HepG2 (cell line): ENCODE data around the gene RASSF4. TPM values are rescaled to one million over a fixed set of nuclear protein-coding genes. Genes with fewer than 3 reads are reported as not detected.

Experiments
- ATAC-seq: fragments of 200-7000 bp; cut with Tn5 transposase; 3 replicates; pipeline ENCODE4 v1.9.1; 2020; ENCODE audit warnings: mild to moderate bottlenecking, moderate library complexity
- BruUV-seq: library from RNA; stranded (reverse); fragments of 400-500 nt; replicated peaks from 2 replicates; lab custom pipeline; 2021; lab: Mats Ljungman, UMichigan
- CTCF ChIA-PET: fragments of 300-600 bp; formaldehyde crosslinking; extraction: SDS; loops from one replicate; lab custom pipeline; 2021; ENCODE audit warnings: low total read pairs, inconsistent platforms, low intra/inter-chr PET ratio; lab: Yijun Ruan, JAX
- POLR2A ChIA-PET: fragments of 350-600 bp; sonication (Branson Sonifier 250); formaldehyde crosslinking; loops from one replicate; lab custom pipeline; 2020; ENCODE audit warnings: antibody characterized with exemption, inconsistent platforms; lab: Yijun Ruan, JAX
- DNase-seq: peaks from one replicate; pipeline ENCODE4 v3.0.0-alpha.2; 2015; ENCODE audit warnings: low spot score
- FAIRE-seq: peaks from 3 replicates; lab custom pipeline; 2011; peaks lifted over from hg19 to GRCh38; lab: Jason Lieb, UNC
- H2AFZ ChIP-seq: one replicate; pipeline ENCODE4 v1.6.1; 2011; ENCODE audit warnings: low read length, inconsistent platforms
- H3K27ac ChIP-seq: fragments of 300-600 bp; 3 replicates; pipeline ENCODE4 v1.8.0; 2011; ENCODE audit warnings: mixed run types, mild to moderate bottlenecking, mixed read lengths, low read length, inconsistent platforms; ENCODE audit not compliant: insufficient read depth; ENCODE audit errors: extremely low read length
- H3K27me3 ChIP-seq, 2 experiments: fragments of 200-600 bp in 1 of 2; 2 replicates in 1 of 2; 3 replicates in 1 of 2; pipeline versions ENCODE4 v1.6.0 to v1.8.0; 2011; ENCODE audit warnings: low read length in 2 of 2, mild to moderate bottlenecking in 2 of 2, moderate library complexity in 2 of 2, inconsistent platforms in 1 of 2; ENCODE audit not compliant: insufficient read depth in 2 of 2, control insufficient read depth in 1 of 2
- H3K36me3 ChIP-seq, 2 experiments: fragments of 200-600 bp in 1 of 2; replicated peaks in 1 of 2; 2 replicates in 1 of 2; 3 replicates in 1 of 2; pipeline versions ENCODE4 v1.5.1 to v1.8.0; 2011; ENCODE audit warnings: low read length in 2 of 2, inconsistent platforms in 1 of 2; ENCODE audit not compliant: insufficient read depth in 2 of 2, control insufficient read depth in 1 of 2
- H3K4me1 ChIP-seq: 2 replicates; pipeline ENCODE4 v1.5.1; 2012; ENCODE audit warnings: low read length, inconsistent platforms; ENCODE audit not compliant: insufficient read depth
- H3K4me2 ChIP-seq: 2 replicates; pipeline ENCODE4 v1.6.0; 2011; ENCODE audit warnings: low read depth, low read length, inconsistent platforms
- H3K4me3 ChIP-seq, 3 experiments: fragments of 200-600 bp in 1 of 3; sonication (generic), shearing (Covaris generic) in 1 of 3; replicated peaks in 1 of 3; 2 replicates each; pipeline ENCODE4 v1.5.1; 2011 to 2016; ENCODE audit warnings: low read length in 3 of 3, inconsistent platforms in 2 of 3, low read depth in 2 of 3, mild to moderate bottlenecking in 2 of 3, control low read depth in 1 of 3, mixed read lengths in 1 of 3; ENCODE audit not compliant: insufficient read depth in 1 of 3
- H3K79me2 ChIP-seq: one replicate; pipeline ENCODE4 v1.6.1; 2011; ENCODE audit warnings: low read length, inconsistent platforms; ENCODE audit not compliant: insufficient read depth
- H3K9ac ChIP-seq: 2 replicates; pipeline ENCODE4 v1.6.0; 2011; ENCODE audit warnings: mild to moderate bottlenecking, low read depth, low read length, inconsistent platforms; ENCODE audit not compliant: insufficient read depth
- H3K9me3 ChIP-seq: 2 replicates; pipeline ENCODE4 v1.5.1; 2012; ENCODE audit warnings: mild to moderate bottlenecking, low read length
- H4K20me1 ChIP-seq: 2 replicates; pipeline ENCODE4 v1.6.0; 2011; ENCODE audit warnings: inconsistent platforms, mild to moderate bottlenecking, low read length, moderate library complexity; ENCODE audit not compliant: insufficient read depth
- AGO2 ChIP-seq: fragments of 200-400 bp; formaldehyde crosslinking; optimal IDR thresholded peaks from 2 replicates; pipeline ENCODE3; 2017; ENCODE audit warnings: mild to moderate bottlenecking, low read depth, low read length, moderate library complexity
- RBM22 ChIP-seq: fragments of 200-400 bp; formaldehyde crosslinking; optimal IDR thresholded peaks from 2 replicates; pipeline ENCODE3; 2017; ENCODE audit warnings: mild to moderate bottlenecking, low read length, moderate library complexity
- WGBS: methylation state at CpG from one replicate; pipeline ENCODE4 v1.1.6; 2017; ENCODE audit warnings: low lambda C conversion rate; 5-methylcytosine and 5-hydroxymethylcytosine counted together
- in situ Hi-C: cut with HindIII; loops from 2 replicates; pipeline ENCODE4 v1.10.0; 2017; ENCODE audit warnings: low pct_unique_long_range_greater_than_20kb; ENCODE audit not compliant: extremely low pct_ligation_motif_present
- intact Hi-C: fragments of 100-400 bp; cut with micrococcal nuclease; formaldehyde crosslinking; loops from one replicate; pipeline ENCODE4 v1.10.0; 2022; ENCODE audit not compliant: unreplicated experiment
- polyA plus RNA-seq, 8 experiments: library from polyadenylated mRNA; depleted of rRNA in 3 of 8; stranded (reverse) in 7 of 8; unstranded in 1 of 8; fragments of >200 nt; fragmentation: Illumina TruSeq in 4 of 8; extraction: Trizol in 4 of 8; gene quantifications; 2 replicates each; pipeline versions ENCODE4 v1.2.1 to v1.2.3, GENCODE V29; 2011 to 2016; ENCODE audit warnings: low read depth in 4 of 8, missing spikeins in 1 of 8, mixed read lengths in 1 of 8; ENCODE audit not compliant: insufficient read depth in 1 of 8
- total RNA-seq, 5 experiments: library from RNA; depleted of rRNA; stranded (reverse); fragments of >200 nt; fragmentation: Illumina TruSeq; extraction: Trizol; gene quantifications; 2 replicates each; pipeline ENCODE4 v1.2.3, GENCODE V29; 2016; ENCODE audit warnings: low read depth in 1 of 5
- TF ChIP-seq, protein P1 (sequence below): sonication (generic); formaldehyde crosslinking; IDR thresholded peaks from 2 replicates; pipeline ENCODE4 v1.5.1; 2020; ENCODE audit warnings: mild to moderate bottlenecking, missing genetic modification reagents, moderate library complexity

Gene RASSF4
- total and polyA plus RNA-seq, 2 of the 13 experiments (the other 11 are each of a cell fraction or from before 2014, with no cell fraction given), result 34.0 to 51.7 TPM

DNA sequence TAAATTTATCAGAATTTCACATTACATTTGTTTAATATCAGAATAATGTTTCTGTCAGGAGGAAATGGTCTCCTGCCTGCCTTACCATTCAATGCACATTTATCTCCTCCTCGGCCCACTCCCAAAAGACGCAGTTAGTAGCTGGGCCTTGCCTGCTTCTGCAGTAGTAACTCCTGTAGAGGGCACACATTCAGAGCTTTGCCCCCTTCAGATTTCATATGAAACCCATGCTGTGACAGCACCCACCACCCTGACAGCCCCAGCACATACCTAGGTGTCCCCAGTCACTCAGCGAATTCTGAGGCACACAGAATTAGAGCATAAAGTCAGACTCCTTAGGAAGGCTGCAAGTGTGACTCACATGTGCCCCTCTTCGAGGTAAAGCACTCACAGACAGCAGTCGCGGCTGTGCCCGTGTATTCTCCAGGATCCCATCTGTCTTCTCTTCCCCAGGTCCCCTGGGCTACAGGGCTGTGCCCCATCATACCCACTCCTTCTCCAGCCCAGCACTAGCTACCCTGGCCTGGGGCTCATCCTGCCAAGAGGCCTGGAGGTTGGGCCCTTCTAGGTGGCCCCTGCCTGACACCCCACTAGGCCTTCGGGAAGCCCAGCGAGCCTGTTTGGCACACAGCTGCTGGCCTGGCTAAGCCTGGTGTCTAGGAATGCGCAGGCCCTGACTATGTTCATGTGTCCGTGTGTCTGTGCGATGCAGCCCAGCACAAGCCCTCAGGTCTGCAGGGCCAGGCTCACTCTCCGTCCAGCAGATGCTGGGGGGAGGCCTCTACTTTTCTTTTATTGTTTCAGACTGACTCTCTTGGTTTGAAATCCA, 23.7 kb downstream of the RASSF4 start:
- intact Hi-C loops (no loop called here), in situ Hi-C loops (no loop called here)
- DNase-seq (no peak), ATAC-seq (no peak), FAIRE-seq (no peak)
- TF ChIP-seq RBM22 (no peak), AGO2 (peak; percentile 30)
- TF ChIP-seq, protein P1, sequence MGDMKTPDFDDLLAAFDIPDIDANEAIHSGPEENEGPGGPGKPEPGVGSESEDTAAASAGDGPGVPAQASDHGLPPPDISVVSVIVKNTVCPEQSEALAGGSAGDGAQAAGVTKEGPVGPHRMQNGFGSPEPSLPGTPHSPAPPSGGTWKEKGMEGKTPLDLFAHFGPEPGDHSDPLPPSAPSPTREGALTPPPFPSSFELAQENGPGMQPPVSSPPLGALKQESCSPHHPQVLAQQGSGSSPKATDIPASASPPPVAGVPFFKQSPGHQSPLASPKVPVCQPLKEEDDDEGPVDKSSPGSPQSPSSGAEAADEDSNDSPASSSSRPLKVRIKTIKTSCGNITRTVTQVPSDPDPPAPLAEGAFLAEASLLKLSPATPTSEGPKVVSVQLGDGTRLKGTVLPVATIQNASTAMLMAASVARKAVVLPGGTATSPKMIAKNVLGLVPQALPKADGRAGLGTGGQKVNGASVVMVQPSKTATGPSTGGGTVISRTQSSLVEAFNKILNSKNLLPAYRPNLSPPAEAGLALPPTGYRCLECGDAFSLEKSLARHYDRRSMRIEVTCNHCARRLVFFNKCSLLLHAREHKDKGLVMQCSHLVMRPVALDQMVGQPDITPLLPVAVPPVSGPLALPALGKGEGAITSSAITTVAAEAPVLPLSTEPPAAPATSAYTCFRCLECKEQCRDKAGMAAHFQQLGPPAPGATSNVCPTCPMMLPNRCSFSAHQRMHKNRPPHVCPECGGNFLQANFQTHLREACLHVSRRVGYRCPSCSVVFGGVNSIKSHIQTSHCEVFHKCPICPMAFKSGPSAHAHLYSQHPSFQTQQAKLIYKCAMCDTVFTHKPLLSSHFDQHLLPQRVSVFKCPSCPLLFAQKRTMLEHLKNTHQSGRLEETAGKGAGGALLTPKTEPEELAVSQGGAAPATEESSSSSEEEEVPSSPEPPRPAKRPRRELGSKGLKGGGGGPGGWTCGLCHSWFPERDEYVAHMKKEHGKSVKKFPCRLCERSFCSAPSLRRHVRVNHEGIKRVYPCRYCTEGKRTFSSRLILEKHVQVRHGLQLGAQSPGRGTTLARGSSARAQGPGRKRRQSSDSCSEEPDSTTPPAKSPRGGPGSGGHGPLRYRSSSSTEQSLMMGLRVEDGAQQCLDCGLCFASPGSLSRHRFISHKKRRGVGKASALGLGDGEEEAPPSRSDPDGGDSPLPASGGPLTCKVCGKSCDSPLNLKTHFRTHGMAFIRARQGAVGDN (CRISPR knock-in tag), result 0 out of 2 replicates have a peak, but pooled peaks have one; percentile 18
- no TSS peak for BruUV-seq
- Histone ChIP-seq H3K4me2 (no peak overlapping the region), H2AFZ (no peak overlapping the region), H3K27me3 (no peaks in the 10 kb centered on the region; a peak in 1 of 5 replicates), H3K4me3 (no peak overlapping the region), H3K79me2 (peaks cover 13% of the 10 kb centered on the region), H3K36me3 (peaks cover 6 to 39% of the 10 kb centered on the region in 2 experiments; a peak in 3 of 5 replicates), H3K9me3 (no peaks in the 10 kb centered on the region), H4K20me1 (peaks cover 3% of the 10 kb centered on the region), H3K9ac (no peak overlapping the region), H3K4me1 (peaks cover 59% of the 10 kb centered on the region), H3K27ac (peak overlapping the region; percentile 97)
- ChIA-PET CTCF (no interaction called here), POLR2A (interaction anchor here (1.0 to 12.6 kb wide), 2 partner anchors 7 to 22 kb away, joined by 3 to 863 read pairs; no protein-coding TSS in a partner anchor)
- WGBS, result 97% methylated on average over 8 of the region's 13 CpGs
